ENCODE measurements around the gene ABCB6. TPM values are rescaled to one million over a fixed set of nuclear protein-coding genes. Genes with fewer than 3 reads are reported as not detected.

ABCB6 gene
- total RNA-seq, 1 donor = 28.2 TPM

DNA sequence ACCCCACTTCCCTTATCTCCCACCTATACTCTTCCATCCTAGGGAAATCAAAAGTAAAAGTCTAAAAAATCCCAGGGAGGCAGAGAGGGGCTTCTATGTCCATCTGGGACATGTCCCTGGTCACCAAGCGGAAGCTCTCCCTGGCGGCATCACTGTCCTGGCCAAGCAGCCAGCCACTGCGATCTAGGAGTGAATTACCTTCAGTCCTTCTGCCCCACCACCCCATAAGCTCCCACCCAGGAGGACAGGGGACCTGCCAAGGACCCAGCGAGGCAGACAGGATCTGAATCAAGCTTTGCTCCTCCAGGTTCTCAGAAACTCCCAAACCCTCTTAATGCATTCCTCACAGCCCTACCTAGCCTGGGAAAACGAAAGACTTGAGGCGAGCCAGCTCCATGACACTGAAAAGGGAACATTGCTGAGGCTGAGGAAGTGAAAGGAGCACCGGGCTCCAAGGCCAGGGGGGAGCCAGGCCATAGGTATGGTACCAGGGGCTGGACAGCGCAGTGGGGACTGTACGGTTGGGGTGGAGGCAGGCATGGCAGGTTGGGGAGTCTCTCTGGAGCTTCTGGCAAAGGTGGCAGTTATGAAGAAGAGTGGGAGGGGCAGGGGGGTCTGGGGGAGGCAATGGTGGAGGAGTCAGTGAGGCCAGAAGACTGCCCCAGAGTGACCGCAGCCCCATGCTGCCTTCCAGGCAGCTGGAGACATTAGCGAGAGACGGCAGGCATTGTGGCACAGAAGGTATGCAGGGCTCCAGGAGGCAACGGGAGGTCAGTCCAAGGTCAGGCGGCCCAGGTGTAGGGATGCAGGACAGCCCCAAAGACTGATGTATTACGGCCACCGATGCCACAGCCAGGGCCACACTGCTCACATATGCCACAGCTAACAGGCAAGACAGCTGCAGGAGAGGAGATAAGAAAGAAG is 46.3 kb downstream of the ABCB6 start:
- peaks cover 15% of the 10 kb centered on the region for H3K36me3 ChIP-seq (ENCODE audit: insufficient read depth, low read length)
- no peak overlapping the region for H3K4me3 ChIP-seq (ENCODE audit: insufficient read depth, low read length)
- H2AFZ ChIP-seq (ENCODE audit: low read length) = no peak overlapping the region
- no peaks in the 10 kb centered on the region for H3K27me3 ChIP-seq (ENCODE audit: insufficient read depth, low read length)
- H3K4me2 ChIP-seq (ENCODE audit: insufficient read depth, low read length) = no peak overlapping the region
- DNase-seq (ENCODE audit: insufficient read length, low spot score, missing footprints) = no peak
- H3K4me1 ChIP-seq (ENCODE audit: insufficient read depth, low read length) = peaks cover 24% of the 10 kb centered on the region
- TF ChIP-seq, protein P1, sequence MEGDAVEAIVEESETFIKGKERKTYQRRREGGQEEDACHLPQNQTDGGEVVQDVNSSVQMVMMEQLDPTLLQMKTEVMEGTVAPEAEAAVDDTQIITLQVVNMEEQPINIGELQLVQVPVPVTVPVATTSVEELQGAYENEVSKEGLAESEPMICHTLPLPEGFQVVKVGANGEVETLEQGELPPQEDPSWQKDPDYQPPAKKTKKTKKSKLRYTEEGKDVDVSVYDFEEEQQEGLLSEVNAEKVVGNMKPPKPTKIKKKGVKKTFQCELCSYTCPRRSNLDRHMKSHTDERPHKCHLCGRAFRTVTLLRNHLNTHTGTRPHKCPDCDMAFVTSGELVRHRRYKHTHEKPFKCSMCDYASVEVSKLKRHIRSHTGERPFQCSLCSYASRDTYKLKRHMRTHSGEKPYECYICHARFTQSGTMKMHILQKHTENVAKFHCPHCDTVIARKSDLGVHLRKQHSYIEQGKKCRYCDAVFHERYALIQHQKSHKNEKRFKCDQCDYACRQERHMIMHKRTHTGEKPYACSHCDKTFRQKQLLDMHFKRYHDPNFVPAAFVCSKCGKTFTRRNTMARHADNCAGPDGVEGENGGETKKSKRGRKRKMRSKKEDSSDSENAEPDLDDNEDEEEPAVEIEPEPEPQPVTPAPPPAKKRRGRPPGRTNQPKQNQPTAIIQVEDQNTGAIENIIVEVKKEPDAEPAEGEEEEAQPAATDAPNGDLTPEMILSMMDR (IDR thresholded peaks at IDR 0.05; ENCODE audit: extremely low read depth, low read depth, low read length) = no peak
- peaks cover 25% of the 10 kb centered on the region for H3K79me2 ChIP-seq (ENCODE audit: insufficient read depth, low read length)
- H4K20me1 ChIP-seq (ENCODE audit: insufficient read depth, low read length) = peaks cover 4% of the 10 kb centered on the region
- H3K27ac ChIP-seq (ENCODE audit: low read depth, low read length) = peak overlapping the region; percentile 49
- no peaks in the 10 kb centered on the region for H3K9me3 ChIP-seq (ENCODE audit: low read depth, low read length)

DNA sequence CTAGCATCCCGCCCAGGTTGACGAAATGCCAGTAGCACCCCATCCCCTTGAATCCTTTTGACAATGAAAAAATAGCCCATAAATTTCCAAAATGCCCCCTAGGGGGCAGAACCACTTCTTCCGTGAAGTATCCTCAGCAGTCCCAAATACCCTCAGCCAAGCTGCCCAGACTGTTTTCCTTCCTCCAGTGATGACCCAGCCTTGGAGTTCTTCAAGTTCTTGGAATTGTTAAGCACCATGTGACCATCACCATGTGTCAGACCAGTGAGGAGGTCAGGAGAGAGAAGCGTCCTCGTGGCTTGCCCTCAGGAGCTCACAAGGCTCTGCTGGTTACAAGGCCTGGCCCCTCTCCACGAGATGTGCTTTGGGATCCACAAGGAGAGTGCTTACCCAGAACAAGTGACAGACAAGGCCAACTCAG is 47.5 kb downstream of the ABCB6 start:
- TF ChIP-seq, protein P1 (IDR thresholded peaks at IDR 0.05; ENCODE audit: extremely low read depth, low read depth, low read length) = peak; percentile 90
- H3K4me1 ChIP-seq (ENCODE audit: insufficient read depth, low read length) = peaks cover 20% of the 10 kb centered on the region
- no peaks in the 10 kb centered on the region for H3K27me3 ChIP-seq (ENCODE audit: insufficient read depth, low read length)
- H3K9me3 ChIP-seq (ENCODE audit: low read depth, low read length) = no peaks in the 10 kb centered on the region
- peaks cover 21% of the 10 kb centered on the region for H3K79me2 ChIP-seq (ENCODE audit: insufficient read depth, low read length)
- H3K4me3 ChIP-seq (ENCODE audit: insufficient read depth, low read length) = no peak overlapping the region
- H3K27ac ChIP-seq (ENCODE audit: low read depth, low read length) = peak overlapping the region; percentile 49
- DNase-seq (ENCODE audit: insufficient read length, low spot score, missing footprints) = peak; percentile 96
- no peak overlapping the region for H3K4me2 ChIP-seq (ENCODE audit: insufficient read depth, low read length)
- no peak overlapping the region for H2AFZ ChIP-seq (ENCODE audit: low read length)
- H4K20me1 ChIP-seq (ENCODE audit: insufficient read depth, low read length) = peaks cover 4% of the 10 kb centered on the region
- H3K36me3 ChIP-seq (ENCODE audit: insufficient read depth, low read length) = peaks cover 15% of the 10 kb centered on the region

- H3K4me3 ChIP-seq (ENCODE audit: insufficient read depth, low read length) = no peak within 1 kb of the TSS
- H2AFZ ChIP-seq (ENCODE audit: low read length) = no peak within 1 kb of the TSS
- no peaks in the 10 kb centered on the region for H3K27me3 ChIP-seq (ENCODE audit: insufficient read depth, low read length)
- TF ChIP-seq, protein P1 (IDR thresholded peaks at IDR 0.05; ENCODE audit: extremely low read depth, low read depth, low read length) = no peak
- H3K9me3 ChIP-seq (ENCODE audit: low read depth, low read length) = no peaks in the 10 kb centered on the region
- H3K4me1 ChIP-seq (ENCODE audit: insufficient read depth, low read length) = peaks cover 12% of the 10 kb centered on the region
- no peak within 1 kb of the TSS for H3K27ac ChIP-seq (ENCODE audit: low read depth, low read length)
- peaks cover 15% of the 10 kb centered on the region for H3K36me3 ChIP-seq (ENCODE audit: insufficient read depth, low read length)
- H4K20me1 ChIP-seq (ENCODE audit: insufficient read depth, low read length) = peaks cover 4% of the 10 kb centered on the region
- DNase-seq (ENCODE audit: insufficient read length, low spot score, missing footprints) = no peak
- peaks cover 12% of the 10 kb centered on the region for H3K79me2 ChIP-seq (ENCODE audit: insufficient read depth, low read length)
- H3K4me2 ChIP-seq (ENCODE audit: insufficient read depth, low read length) = no peak within 1 kb of the TSS
Measured at GRCh38 chr2:219169930-219170654, 48.7 kb downstream of the ABCB6 start, which contains the start of gene SLC23A3. Gene SLC23A3 (minus strand): TSS chr2:219170029. CDS start chr2:219169984, 45 bp downstream.

DNA sequence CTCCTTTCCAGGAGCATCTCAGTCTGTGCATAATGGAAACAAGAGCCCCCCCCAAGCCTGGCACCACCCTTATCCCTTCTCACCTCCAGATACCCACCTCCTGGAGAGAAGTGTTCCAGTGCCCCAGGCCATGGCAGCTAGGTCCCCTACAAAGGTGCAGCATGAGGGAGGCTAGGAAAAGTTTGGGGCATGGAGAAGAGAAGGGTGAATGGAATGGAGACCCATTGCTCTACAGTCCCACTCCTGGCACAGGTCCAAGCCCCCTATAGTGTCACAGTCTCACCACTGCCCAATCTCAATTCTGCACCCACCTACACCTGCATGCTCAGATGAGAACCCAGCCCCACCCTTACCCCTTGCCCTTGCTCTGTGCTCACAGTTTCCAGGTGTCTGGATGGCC is 49.8 kb downstream of the ABCB6 start:
- Histone ChIP-seq H3K9me3 (ENCODE audit: low read depth, low read length) (no peaks in the 10 kb centered on the region), H3K27me3 (ENCODE audit: insufficient read depth, low read length) (no peaks in the 10 kb centered on the region), H3K79me2 (ENCODE audit: insufficient read depth, low read length) (no peaks in the 10 kb centered on the region), H3K4me3 (ENCODE audit: insufficient read depth, low read length) (no peak overlapping the region), H4K20me1 (ENCODE audit: insufficient read depth, low read length) (no peaks in the 10 kb centered on the region), H3K27ac (ENCODE audit: low read depth, low read length) (no peak overlapping the region), H3K36me3 (ENCODE audit: insufficient read depth, low read length) (peaks cover 9% of the 10 kb centered on the region), H2AFZ (ENCODE audit: low read length) (no peak overlapping the region), H3K4me1 (ENCODE audit: insufficient read depth, low read length) (peaks cover 6% of the 10 kb centered on the region), H3K4me2 (ENCODE audit: insufficient read depth, low read length) (no peak overlapping the region)
- TF ChIP-seq, protein P1 (IDR thresholded peaks at IDR 0.05; ENCODE audit: extremely low read depth, low read depth, low read length) = no peak
- no peak for DNase-seq (ENCODE audit: insufficient read length, low spot score, missing footprints)
